Endothelial cell of umbilical vein (primary cell): ENCODE data around the gene NEUROG1. TPM values are rescaled to one million over a fixed set of nuclear protein-coding genes. Genes with fewer than 3 reads are reported as not detected.

Experiments
- BruUV-seq: library from RNA; stranded (reverse); fragments of 400-500 nt; replicated peaks from 2 replicates; lab custom pipeline; 2021; lab: Mats Ljungman, UMichigan
- CTCF ChIA-PET: fragments of 300-600, 350-600 bp; sonication (Branson Sonifier 250); formaldehyde crosslinking; loops from one replicate; lab custom pipeline; 2021; ENCODE audit warnings: antibody characterized with exemption, inconsistent platforms; lab: Charles Lee
- POLR2A ChIA-PET: fragments of 300-600, 350-600 bp; sonication (Branson Sonifier 250); formaldehyde crosslinking; loops from one replicate; lab custom pipeline; 2021; ENCODE audit warnings: antibody characterized with exemption, inconsistent platforms; lab: Charles Lee
- DNase-seq: peaks from one replicate; pipeline ENCODE4 v3.0.0-alpha.2; 2011; ENCODE audit warnings: low read depth, low spot score
- FAIRE-seq: peaks from 2 replicates; lab custom pipeline; 2011; peaks lifted over from hg19 to GRCh38; lab: Jason Lieb, UNC
- H2AFZ ChIP-seq: 2 replicates; pipeline ENCODE4 v1.6.0; 2012; ENCODE audit warnings: low read depth, low read length, control low read depth, inconsistent platforms
- H3K27ac ChIP-seq: 2 replicates; pipeline ENCODE4 v1.5.1; 2011; ENCODE audit warnings: low read depth, mild to moderate bottlenecking, control low read depth, low read length, moderate library complexity; ENCODE audit not compliant: insufficient read depth
- H3K27me3 ChIP-seq, 2 experiments: 2 replicates each; pipeline versions ENCODE4 v1.6.0 to v1.6.1; 2011; ENCODE audit warnings: low read length in 2 of 2, mixed read lengths in 1 of 2; ENCODE audit not compliant: control insufficient read depth in 2 of 2, insufficient read depth in 2 of 2
- H3K36me3 ChIP-seq, 2 experiments: 2 replicates in 1 of 2; 3 replicates in 1 of 2; pipeline ENCODE4 v1.5.1; 2011; ENCODE audit warnings: low read length in 2 of 2, mild to moderate bottlenecking in 1 of 2, moderate library complexity in 1 of 2; ENCODE audit not compliant: control insufficient read depth in 2 of 2, insufficient read depth in 2 of 2; ENCODE audit errors: extremely low read depth in 1 of 2
- H3K4me1 ChIP-seq: 3 replicates; pipeline ENCODE4 v1.5.1; 2011; ENCODE audit warnings: mild to moderate bottlenecking, low read length; ENCODE audit not compliant: control insufficient read depth, insufficient read depth; ENCODE audit errors: extremely low read depth
- H3K4me2 ChIP-seq: 2 replicates; pipeline ENCODE4 v1.6.1; 2011; ENCODE audit warnings: low read length, control low read depth, mixed read lengths; ENCODE audit not compliant: insufficient read depth
- H3K4me3 ChIP-seq, 3 experiments: fragments of 200-600 bp in 1 of 3; sonication (generic), shearing (Covaris generic) in 1 of 3; replicated peaks in 1 of 3; 2 replicates each; pipeline ENCODE4 v1.5.1; 2011 to 2016; ENCODE audit warnings: control low read depth in 3 of 3, low read length in 3 of 3, mild to moderate bottlenecking in 2 of 3, inconsistent platforms in 1 of 3, low read depth in 1 of 3, moderate library complexity in 1 of 3; ENCODE audit not compliant: insufficient read depth in 1 of 3
- H3K79me2 ChIP-seq: 2 replicates; pipeline ENCODE4 v1.6.0; 2012; ENCODE audit warnings: low read length, inconsistent platforms; ENCODE audit not compliant: control insufficient read depth, insufficient read depth
- H3K9ac ChIP-seq: replicated peaks from 2 replicates; pipeline ENCODE3; 2011; ENCODE audit warnings: low read length, control low read depth; ENCODE audit not compliant: insufficient read depth; ENCODE audit errors: extremely low read depth
- H3K9me1 ChIP-seq: replicated peaks from 3 replicates; pipeline ENCODE4 v1.6.0; 2011; ENCODE audit warnings: mild to moderate bottlenecking, low read length; ENCODE audit not compliant: control insufficient read depth, insufficient read depth; ENCODE audit errors: extremely low read depth
- H3K9me3 ChIP-seq: replicated peaks from 2 replicates; pipeline ENCODE4 v1.5.1; 2012; ENCODE audit warnings: low read length, inconsistent platforms; ENCODE audit not compliant: control insufficient read depth, insufficient read depth
- H4K20me1 ChIP-seq: replicated peaks from 2 replicates; pipeline ENCODE3; 2011; ENCODE audit warnings: mild to moderate bottlenecking, low read length; ENCODE audit not compliant: control insufficient read depth, insufficient read depth; ENCODE audit errors: extremely low read depth
- EZH2 ChIP-seq: IDR thresholded peaks from 2 replicates; pipeline ENCODE4 v1.6.1; 2012; ENCODE audit warnings: borderline replicate concordance, low read depth, mild to moderate bottlenecking, moderate library complexity, low read length, inconsistent platforms; ENCODE audit not compliant: severe bottlenecking
- GATA2 ChIP-seq: IDR thresholded peaks from 2 replicates; pipeline ENCODE4 v1.7.0; 2011; ENCODE audit warnings: low read depth, mild to moderate bottlenecking, moderate library complexity, mixed read lengths, low read length; ENCODE audit not compliant: insufficient read length, insufficient read depth
- POLR2A ChIP-seq: IDR thresholded peaks from 2 replicates; pipeline ENCODE4 v1.6.1; 2012; ENCODE audit warnings: low read depth, mild to moderate bottlenecking, control low read depth, low read length
- dilution Hi-C: fragments of 300-500 bp; cut with MboI; formaldehyde crosslinking; loops from one replicate; pipeline ENCODE4 v1.15.0; 2019; ENCODE audit warnings: low sequenced_read_pairs; ENCODE audit not compliant: extremely low pct_ligation_motif_present
- intact Hi-C: fragments of 100-400 bp; cut with micrococcal nuclease; formaldehyde crosslinking; loops from one replicate; pipeline ENCODE4 v1.10.0; 2022
- polyA plus RNA-seq, 4 experiments: library from polyadenylated mRNA; depleted of rRNA in 3 of 4; stranded (reverse) in 3 of 4; unstranded in 1 of 4; fragments of >200 nt; gene quantifications; 2 replicates each; pipeline versions ENCODE4 v1.2.1 to v1.2.3, GENCODE V29; 2011 to 2012; ENCODE audit warnings: missing spikeins in 1 of 4
- total RNA-seq: library from RNA; stranded (reverse); gene quantifications from 2 replicates; pipeline ENCODE4 v1.2.3, GENCODE V29; 2021
- TF ChIP-seq, protein P1 (sequence below), 2 donors: IDR thresholded peaks; 1 replicate in 1 of 2; 2 replicates in 1 of 2; pipeline ENCODE4 v1.5.1; 2011; ENCODE audit warnings: low read length in 2 of 2, mild to moderate bottlenecking in 2 of 2, moderate library complexity in 2 of 2, control low read depth in 1 of 2, inconsistent platforms in 1 of 2, low read depth in 1 of 2; ENCODE audit not compliant: insufficient read depth in 1 of 2; ENCODE audit errors: extremely low read depth in 1 of 2
- TF ChIP-seq, protein P2 (sequence below): IDR thresholded peaks from 2 replicates; pipeline ENCODE4 v1.6.1; 2011; ENCODE audit not compliant: insufficient read depth, insufficient read length

The NEUROG1 gene
- total and polyA plus RNA-seq, 2 donors (not counting 3 experiments of a cell fraction or from before 2014, with no cell fraction given): not detected

DNA sequence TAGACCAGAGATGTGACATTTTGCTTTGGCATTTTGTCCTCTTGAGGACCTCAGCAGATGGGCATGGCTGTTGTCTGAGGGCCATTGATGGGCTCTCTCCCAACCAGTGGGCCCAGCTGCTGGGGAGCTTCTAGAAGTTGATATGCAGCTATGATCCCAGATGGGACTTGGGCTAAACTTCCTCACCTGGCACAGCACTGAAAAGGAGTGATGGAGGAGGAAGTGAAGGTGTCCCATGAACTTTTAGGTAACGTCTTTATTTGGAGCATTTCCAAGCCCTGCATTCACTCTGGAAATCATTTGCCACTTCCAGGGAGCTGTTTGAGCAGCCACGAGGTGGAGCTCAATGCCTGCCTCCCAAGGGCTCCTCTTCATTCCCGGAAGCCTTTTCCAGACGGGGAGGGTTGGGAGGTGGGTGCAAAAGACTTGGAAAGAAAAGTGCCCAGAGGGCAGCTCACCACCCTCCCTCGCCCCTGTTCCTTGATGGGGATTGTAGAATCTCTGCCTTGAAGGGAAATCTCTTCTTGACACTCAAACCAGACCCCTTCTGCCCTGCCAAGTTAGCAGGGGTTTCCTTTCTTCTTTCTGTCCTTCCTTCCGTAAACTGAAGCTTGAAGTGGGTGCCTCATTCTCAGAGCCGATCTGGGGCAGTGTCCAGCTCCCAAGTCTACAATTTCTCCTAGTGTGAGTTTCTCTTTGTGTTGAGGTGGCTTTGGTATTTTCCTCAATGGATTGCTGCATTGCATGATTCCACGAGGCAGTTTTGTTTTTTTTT is 18.1 kb upstream of the NEUROG1 start:
- H3K27me3 ChIP-seq: peaks cover 15 to 33% of the 10 kb centered on the region in 2 experiments
- no peak overlapping the region for H3K4me2 ChIP-seq
- CTCF ChIA-PET: interaction anchor here (0.8 to 14.5 kb wide), 8 partner anchors 12 to 634 kb away, joined by 3 to 661 read pairs (median 6); no protein-coding TSS in a partner anchor
- no peaks in the 10 kb centered on the region for H3K36me3 ChIP-seq
- H3K4me1 ChIP-seq: no peaks in the 10 kb centered on the region
- no peak overlapping the region for H3K27ac ChIP-seq
- TF ChIP-seq EZH2 (no peak), GATA2 (no peak), POLR2A (no peak)
- intact Hi-C loops (no loop called here), dilution Hi-C loops (loop anchor here (25.0 kb wide), 1 partner anchor 92 kb away; the partner anchor contains the start of gene TIFAB)
- FAIRE-seq: no peak
- DNase-seq: no peak
- no peaks in the 10 kb centered on the region for H3K9me3 ChIP-seq
- H3K4me3 ChIP-seq: no peak overlapping the region
- BruUV-seq: no TSS peak
- no peak overlapping the region for H3K9ac ChIP-seq
- H3K79me2 ChIP-seq: no peaks in the 10 kb centered on the region
- H4K20me1 ChIP-seq: no peaks in the 10 kb centered on the region
- POLR2A ChIA-PET: no interaction called here
- no peak overlapping the region for H2AFZ ChIP-seq
- H3K9me1 ChIP-seq: no peaks in the 10 kb centered on the region

DNA sequence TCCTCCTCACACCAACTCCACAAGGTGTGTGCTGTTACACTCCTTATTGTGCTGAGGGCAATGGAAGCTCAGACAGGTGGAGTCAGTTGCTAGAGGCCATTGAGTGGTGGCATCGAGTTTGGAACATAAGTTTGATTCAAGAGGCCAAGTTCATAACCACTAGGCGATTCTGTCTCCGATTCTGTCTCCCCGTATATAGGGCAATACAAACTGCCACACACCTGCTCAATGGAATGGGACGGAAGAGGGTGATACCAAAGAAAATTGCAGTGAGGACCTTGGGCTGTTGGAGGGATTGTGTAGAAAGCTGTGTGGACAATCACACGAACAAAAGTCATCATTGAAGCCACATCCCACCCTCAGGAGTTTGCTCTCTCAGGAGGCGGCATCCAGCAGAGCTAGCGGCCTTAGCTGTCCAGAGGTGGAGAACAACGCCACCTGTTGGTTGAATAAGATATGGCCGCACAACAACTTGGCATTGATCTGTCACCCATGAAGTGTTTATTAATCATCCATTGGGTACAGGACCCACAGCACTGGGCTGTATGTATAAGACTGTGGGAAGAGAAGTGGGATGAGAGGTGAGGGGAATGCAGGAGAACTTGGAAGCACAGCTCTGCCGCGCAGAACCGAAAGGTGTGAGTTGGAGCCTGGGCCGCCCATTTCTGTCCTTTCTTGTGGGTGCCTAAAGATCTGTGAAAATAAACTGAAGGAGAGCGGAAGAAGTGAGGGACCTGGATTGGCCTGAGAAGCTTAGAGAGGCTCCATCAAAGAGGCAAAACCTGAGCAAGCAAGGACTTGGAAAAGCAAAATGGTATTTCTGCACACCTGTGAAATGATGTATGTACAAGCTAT is 16.1 kb upstream of the NEUROG1 start:
- H3K4me1 ChIP-seq: no peaks in the 10 kb centered on the region
- no peaks in the 10 kb centered on the region for H3K79me2 ChIP-seq
- no peak overlapping the region for H3K4me3 ChIP-seq
- no peaks in the 10 kb centered on the region for H3K9me3 ChIP-seq
- dilution Hi-C loops (loop anchor here (25.0 kb wide), 1 partner anchor 90 kb away; the partner anchor contains the start of gene TIFAB), intact Hi-C loops (loop anchor here (1.0 kb wide), 2 partner anchors 86 to 90 kb away; no protein-coding TSS in a partner anchor)
- H3K9ac ChIP-seq: no peak overlapping the region
- no peaks in the 10 kb centered on the region for H3K36me3 ChIP-seq
- BruUV-seq: no TSS peak
- H3K27ac ChIP-seq: no peak overlapping the region
- ChIA-PET POLR2A (interaction anchor here (1.0 kb wide), 1 partner anchor 94 kb away, joined by 3 read pairs; no protein-coding TSS in a partner anchor), CTCF (interaction anchor here (0.7 to 14.5 kb wide), 27 partner anchors 9 to 278 kb away, joined by 3 to 661 read pairs (median 4); partner anchors contain the start of genes CXCL14 and DCANP1)
- DNase-seq (peak; percentile 71), FAIRE-seq (peak; percentile 82)
- H2AFZ ChIP-seq: no peak overlapping the region
- H4K20me1 ChIP-seq: no peaks in the 10 kb centered on the region
- TF ChIP-seq, protein P1, sequence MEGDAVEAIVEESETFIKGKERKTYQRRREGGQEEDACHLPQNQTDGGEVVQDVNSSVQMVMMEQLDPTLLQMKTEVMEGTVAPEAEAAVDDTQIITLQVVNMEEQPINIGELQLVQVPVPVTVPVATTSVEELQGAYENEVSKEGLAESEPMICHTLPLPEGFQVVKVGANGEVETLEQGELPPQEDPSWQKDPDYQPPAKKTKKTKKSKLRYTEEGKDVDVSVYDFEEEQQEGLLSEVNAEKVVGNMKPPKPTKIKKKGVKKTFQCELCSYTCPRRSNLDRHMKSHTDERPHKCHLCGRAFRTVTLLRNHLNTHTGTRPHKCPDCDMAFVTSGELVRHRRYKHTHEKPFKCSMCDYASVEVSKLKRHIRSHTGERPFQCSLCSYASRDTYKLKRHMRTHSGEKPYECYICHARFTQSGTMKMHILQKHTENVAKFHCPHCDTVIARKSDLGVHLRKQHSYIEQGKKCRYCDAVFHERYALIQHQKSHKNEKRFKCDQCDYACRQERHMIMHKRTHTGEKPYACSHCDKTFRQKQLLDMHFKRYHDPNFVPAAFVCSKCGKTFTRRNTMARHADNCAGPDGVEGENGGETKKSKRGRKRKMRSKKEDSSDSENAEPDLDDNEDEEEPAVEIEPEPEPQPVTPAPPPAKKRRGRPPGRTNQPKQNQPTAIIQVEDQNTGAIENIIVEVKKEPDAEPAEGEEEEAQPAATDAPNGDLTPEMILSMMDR (IDR thresholded peaks at IDR 0.05; ENCODE audit: extremely low read depth in 1 of 2, insufficient read depth in 1 of 2, low read depth in 1 of 2, low read length in 2 of 2): peak; percentile 74 to 83
- TF ChIP-seq, protein P2, sequence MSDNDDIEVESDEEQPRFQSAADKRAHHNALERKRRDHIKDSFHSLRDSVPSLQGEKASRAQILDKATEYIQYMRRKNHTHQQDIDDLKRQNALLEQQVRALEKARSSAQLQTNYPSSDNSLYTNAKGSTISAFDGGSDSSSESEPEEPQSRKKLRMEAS: no peak
- H3K4me2 ChIP-seq: no peak overlapping the region
- peaks cover 34 to 46% of the 10 kb centered on the region in 2 experiments for H3K27me3 ChIP-seq
- no peaks in the 10 kb centered on the region for H3K9me1 ChIP-seq
